DOHH2 (cell line): ENCODE data around the gene RGS4.

ENCODE experiments used
- H3F3A ChIP-seq: fragments of 200-600 bp; sonication (generic), shearing (Covaris generic); 2 replicates; pipeline ENCODE4 v1.6.0; 2016; ENCODE audit warnings: antibody characterized with exemption, mild to moderate bottlenecking; ENCODE audit not compliant: control insufficient read depth, insufficient read depth
- H3K27ac ChIP-seq: fragments of 200-600 bp; sonication (generic); 2 replicates; pipeline ENCODE4 v1.5.1; 2014; ENCODE audit warnings: low read depth, mild to moderate bottlenecking, low read length, moderate library complexity
- H3K27me3 ChIP-seq: fragments of 200-600 bp; sonication (generic); 2 replicates; pipeline ENCODE4 v1.6.1; 2014; ENCODE audit warnings: mild to moderate bottlenecking, low read length, mixed read lengths; ENCODE audit not compliant: control insufficient read depth
- H3K36me3 ChIP-seq: fragments of 200-600 bp; sonication (generic); 2 replicates; pipeline ENCODE4 v1.6.1; 2014; ENCODE audit warnings: mild to moderate bottlenecking, low read length, moderate library complexity, mixed read lengths; ENCODE audit not compliant: control insufficient read depth
- H3K4me1 ChIP-seq: fragments of 200-600 bp; sonication (generic); 2 replicates; pipeline ENCODE4 v1.6.1; 2014; ENCODE audit warnings: mild to moderate bottlenecking, low read length, mixed read lengths; ENCODE audit not compliant: control insufficient read depth
- H3K4me2 ChIP-seq: fragments of 200-600 bp; sonication (generic); 2 replicates; pipeline ENCODE4 v1.6.0; 2014; ENCODE audit warnings: mild to moderate bottlenecking, low read length, moderate library complexity
- H3K4me3 ChIP-seq: fragments of 200-600 bp; sonication (generic); 2 replicates; pipeline ENCODE4 v1.5.1; 2014; ENCODE audit warnings: mild to moderate bottlenecking, low read length, mixed read lengths
- H3K79me2 ChIP-seq: fragments of 200-600 bp; sonication (generic); 2 replicates; pipeline ENCODE4 v1.6.1; 2014; ENCODE audit warnings: mild to moderate bottlenecking, low read length, mixed read lengths; ENCODE audit not compliant: control insufficient read depth
- H3K9me2 ChIP-seq: fragments of 200-600 bp; sonication (generic); replicated peaks from 2 replicates; pipeline ENCODE4 v1.6.1; 2014; ENCODE audit warnings: mild to moderate bottlenecking, low read length, mixed read lengths; ENCODE audit not compliant: control insufficient read depth
- H3K9me3 ChIP-seq: fragments of 200-600 bp; sonication (generic); 2 replicates; pipeline ENCODE4 v1.6.1; 2014; ENCODE audit warnings: antibody characterized with exemption, low read length, mixed read lengths; ENCODE audit not compliant: control insufficient read depth, insufficient read depth
- H4K20me1 ChIP-seq: fragments of 200-600 bp; sonication (generic); 2 replicates; pipeline ENCODE4 v1.6.0; 2014; ENCODE audit warnings: low read depth, mild to moderate bottlenecking, antibody characterized with exemption, low read length, moderate library complexity; ENCODE audit not compliant: control insufficient read depth, insufficient read depth
- EZH2phosphoT487 ChIP-seq: fragments of 200-600 bp; sonication (generic); IDR thresholded peaks from 2 replicates; pipeline ENCODE4 v1.6.1; 2017; ENCODE audit warnings: borderline replicate concordance, mild to moderate bottlenecking, antibody characterized with exemption, low read length, moderate library complexity, mixed read lengths
- TF ChIP-seq, protein P1 (sequence below): fragments of 200-600 bp; sonication (generic); IDR thresholded peaks from one replicate; pipeline ENCODE4 v1.5.1; 2014; ENCODE audit warnings: antibody characterized with exemption, mild to moderate bottlenecking, low read depth, low read length; ENCODE audit not compliant: poor library complexity, severe bottlenecking

The RGS4 gene

GRCh38 chr1:163048869-163049268 lies 20.3 kb upstream of the RGS4 start:
- H3K4me3 ChIP-seq: no peak overlapping the region
- H3F3A ChIP-seq: no peaks in the 10 kb centered on the region
- no peaks in the 10 kb centered on the region for H3K4me1 ChIP-seq
- TF ChIP-seq EZH2phosphoT487: no peak
- TF ChIP-seq, protein P1, sequence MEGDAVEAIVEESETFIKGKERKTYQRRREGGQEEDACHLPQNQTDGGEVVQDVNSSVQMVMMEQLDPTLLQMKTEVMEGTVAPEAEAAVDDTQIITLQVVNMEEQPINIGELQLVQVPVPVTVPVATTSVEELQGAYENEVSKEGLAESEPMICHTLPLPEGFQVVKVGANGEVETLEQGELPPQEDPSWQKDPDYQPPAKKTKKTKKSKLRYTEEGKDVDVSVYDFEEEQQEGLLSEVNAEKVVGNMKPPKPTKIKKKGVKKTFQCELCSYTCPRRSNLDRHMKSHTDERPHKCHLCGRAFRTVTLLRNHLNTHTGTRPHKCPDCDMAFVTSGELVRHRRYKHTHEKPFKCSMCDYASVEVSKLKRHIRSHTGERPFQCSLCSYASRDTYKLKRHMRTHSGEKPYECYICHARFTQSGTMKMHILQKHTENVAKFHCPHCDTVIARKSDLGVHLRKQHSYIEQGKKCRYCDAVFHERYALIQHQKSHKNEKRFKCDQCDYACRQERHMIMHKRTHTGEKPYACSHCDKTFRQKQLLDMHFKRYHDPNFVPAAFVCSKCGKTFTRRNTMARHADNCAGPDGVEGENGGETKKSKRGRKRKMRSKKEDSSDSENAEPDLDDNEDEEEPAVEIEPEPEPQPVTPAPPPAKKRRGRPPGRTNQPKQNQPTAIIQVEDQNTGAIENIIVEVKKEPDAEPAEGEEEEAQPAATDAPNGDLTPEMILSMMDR: no peak
- H3K27ac ChIP-seq: no peak overlapping the region
- H3K9me3 ChIP-seq: no peaks in the 10 kb centered on the region
- 0 out of 2 replicates have a peak, but pooled peaks cover 2% of the 10 kb centered on the region for H3K27me3 ChIP-seq
- no peaks in the 10 kb centered on the region for H3K79me2 ChIP-seq
- no peaks in the 10 kb centered on the region for H3K9me2 ChIP-seq
- H4K20me1 ChIP-seq: no peaks in the 10 kb centered on the region
- no peak overlapping the region for H3K4me2 ChIP-seq
- no peaks in the 10 kb centered on the region for H3K36me3 ChIP-seq

DNA sequence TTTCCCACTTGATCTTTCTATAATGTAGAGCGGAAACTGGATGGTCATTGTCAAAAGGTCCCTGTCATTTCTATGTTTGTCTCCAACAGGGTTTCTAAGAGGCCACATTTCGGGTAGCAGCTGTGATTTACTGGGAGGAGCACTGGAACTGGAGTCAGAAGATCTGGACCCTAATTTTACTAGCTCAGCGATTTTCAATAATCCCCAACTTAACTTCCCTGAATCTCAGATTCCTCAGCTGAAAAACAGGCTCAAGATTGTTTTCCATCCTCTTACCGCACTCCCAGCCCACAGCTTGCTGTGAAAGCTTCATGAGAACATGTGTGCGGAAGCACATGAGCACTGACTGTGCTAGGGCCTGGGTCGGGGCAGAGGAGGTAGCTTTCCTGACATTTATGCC lies 19.9 kb upstream of the RGS4 start:
- TF ChIP-seq, protein P1: no peak
- no peak for TF ChIP-seq EZH2phosphoT487
- Histone ChIP-seq H3K27ac (no peak overlapping the region), H3K4me3 (no peak overlapping the region), H3K4me2 (no peak overlapping the region), H3K9me3 (no peaks in the 10 kb centered on the region), H3K4me1 (no peaks in the 10 kb centered on the region), H3K36me3 (no peaks in the 10 kb centered on the region), H3F3A (no peaks in the 10 kb centered on the region), H3K27me3 (0 out of 2 replicates have a peak, but pooled peaks cover 2% of the 10 kb centered on the region), H3K9me2 (no peaks in the 10 kb centered on the region), H3K79me2 (no peaks in the 10 kb centered on the region), H4K20me1 (no peaks in the 10 kb centered on the region)

DNA sequence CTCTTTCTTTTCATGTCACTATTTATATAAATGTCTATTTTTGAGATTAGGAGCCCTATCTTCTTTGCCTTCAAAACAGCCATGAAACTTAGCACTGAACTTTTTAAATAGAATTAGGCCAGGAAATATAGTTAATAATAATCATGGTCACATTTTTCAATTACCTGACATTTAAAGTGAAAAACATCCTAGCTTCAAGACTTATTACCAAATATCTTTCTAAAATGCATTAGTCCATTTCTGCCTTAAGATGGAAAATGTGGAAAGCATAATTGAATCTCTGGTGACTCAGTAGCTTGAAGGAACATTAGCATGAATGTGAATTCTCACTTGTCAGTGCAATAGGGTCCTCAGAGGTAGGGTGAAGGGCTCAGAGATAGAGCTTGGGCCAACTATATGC lies 18.7 kb upstream of the RGS4 start:
- Histone ChIP-seq H3K4me3 (no peak overlapping the region), H3K36me3 (no peaks in the 10 kb centered on the region), H4K20me1 (no peaks in the 10 kb centered on the region), H3F3A (no peaks in the 10 kb centered on the region), H3K27me3 (0 out of 2 replicates have a peak, but pooled peaks cover 2% of the 10 kb centered on the region), H3K79me2 (no peaks in the 10 kb centered on the region), H3K9me2 (no peaks in the 10 kb centered on the region), H3K4me2 (no peak overlapping the region), H3K4me1 (no peaks in the 10 kb centered on the region), H3K27ac (no peak overlapping the region), H3K9me3 (no peaks in the 10 kb centered on the region)
- TF ChIP-seq EZH2phosphoT487: no peak
- TF ChIP-seq, protein P1: no peak

GRCh38 chr1:163054181-163054591 lies 15.0 kb upstream of the RGS4 start:
- Histone ChIP-seq H4K20me1 (no peaks in the 10 kb centered on the region), H3K4me1 (no peaks in the 10 kb centered on the region), H3K9me2 (no peaks in the 10 kb centered on the region), H3K4me2 (no peak overlapping the region), H3K36me3 (no peaks in the 10 kb centered on the region), H3K79me2 (no peaks in the 10 kb centered on the region), H3K9me3 (no peaks in the 10 kb centered on the region), H3K27me3 (no peaks in the 10 kb centered on the region), H3K27ac (no peak overlapping the region), H3K4me3 (no peak overlapping the region), H3F3A (no peaks in the 10 kb centered on the region)
- no peak for TF ChIP-seq EZH2phosphoT487
- TF ChIP-seq, protein P1: no peak
